ENCODE data around the gene ATP5F1D. TPM values are rescaled to one million over a fixed set of nuclear protein-coding genes. Genes with fewer than 3 reads are reported as not detected.
A peak's percentile ranks its signal among the peaks of the same experiment; 100 is the strongest.

Gene ATP5F1D
- total RNA-seq, 1 donor from 2014 or later, result 282 TPM

GRCh38 chr19:1231729-1232637 is 9.6 kb upstream of the ATP5F1D start:
- ATAC-seq, result peak; percentile 63

GRCh38 chr19:1232652-1233072 is 8.9 kb upstream of the ATP5F1D start:
- ATAC-seq (peak; percentile 13), DNase-seq (ENCODE audit: low spot score) (no peak)

More at GRCh38 chr19:1231729-1232637, 9.6 kb upstream of the ATP5F1D start:
- DNase-seq (ENCODE audit: low spot score), result no peak

GRCh38 chr19:1233115-1233667 is 8.4 kb upstream of the ATP5F1D start:
- DNase-seq (ENCODE audit: low spot score), result no peak
- ATAC-seq, result no peak

DNA sequence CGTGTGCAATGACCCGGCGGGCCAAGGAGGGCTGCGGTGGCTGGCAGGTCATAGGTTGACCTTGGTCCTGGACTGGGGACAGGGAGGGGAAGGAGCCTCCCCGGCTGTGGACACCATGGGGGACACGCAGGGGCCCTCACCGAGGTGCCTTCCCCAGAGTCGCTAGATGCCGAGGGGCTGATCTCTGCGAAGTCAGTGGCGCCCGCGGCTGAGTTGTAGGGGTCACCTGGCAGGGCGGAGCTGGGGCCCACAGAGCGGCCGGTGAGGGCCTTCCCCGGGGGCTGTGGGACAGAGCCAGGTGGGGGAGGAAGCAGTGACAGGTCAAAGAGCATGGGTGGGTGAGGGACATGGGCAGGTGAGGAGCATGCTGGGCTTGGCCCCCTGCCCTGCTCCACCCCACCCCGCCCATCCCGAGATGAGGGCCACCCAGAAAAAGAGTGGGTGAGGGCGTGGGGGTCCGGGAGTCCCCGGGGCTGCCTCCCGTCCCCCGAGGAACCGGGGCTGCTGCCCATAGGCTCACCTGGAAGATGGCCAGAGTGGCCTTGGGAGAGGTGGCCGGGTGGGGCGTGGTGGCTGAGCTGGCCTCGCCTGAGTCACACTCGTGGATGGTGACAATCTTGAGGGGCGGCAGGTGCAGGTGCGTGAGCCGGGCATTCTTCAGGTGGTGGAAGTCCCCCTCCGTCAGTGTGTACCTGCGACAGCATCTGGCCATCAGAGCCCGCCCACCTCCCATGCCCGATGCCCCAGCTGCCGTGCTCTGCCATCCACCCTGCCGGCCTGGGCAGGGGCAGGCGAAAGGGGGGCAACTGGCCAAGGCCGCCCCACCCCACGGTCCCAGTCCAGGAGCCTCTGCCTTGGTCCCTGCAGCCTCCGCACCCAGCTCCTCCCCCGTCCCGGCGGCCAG is 7.2 kb upstream of the ATP5F1D start:
- DNase-seq (ENCODE audit: low spot score) (no peak), ATAC-seq (no peak)

GRCh38 chr19:1234955-1235380 is 6.6 kb upstream of the ATP5F1D start:
- DNase-seq (ENCODE audit: low spot score) (no peak), ATAC-seq (no peak)

- no peak for ATAC-seq
- DNase-seq (ENCODE audit: low spot score), result no peak
These were observed 5.7 kb upstream of the ATP5F1D start for GRCh38 chr19:1235625-1236538.

DNA sequence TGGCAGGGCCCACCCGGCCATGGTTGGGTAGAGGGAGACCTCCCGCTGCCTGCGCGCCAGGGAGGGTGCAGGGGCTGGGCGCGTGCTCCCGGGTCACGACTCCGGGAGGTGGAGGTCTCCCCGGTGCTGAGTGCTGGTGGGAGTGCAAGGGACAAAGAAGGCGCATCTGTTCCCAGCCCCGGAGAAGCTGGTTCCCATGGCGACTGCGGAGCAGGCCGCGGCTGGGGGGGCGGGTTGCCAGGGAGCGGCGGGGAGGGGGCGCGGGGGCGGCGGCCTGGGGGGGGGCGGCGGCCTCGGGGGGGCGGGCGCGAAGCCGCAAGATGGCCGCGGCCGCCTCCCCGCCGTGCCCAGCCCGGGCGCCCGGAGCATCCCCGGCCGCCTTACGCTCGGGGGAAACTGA is 5.0 kb upstream of the ATP5F1D start:
- DNase-seq (ENCODE audit: low spot score), result no peak
- ATAC-seq, result no peak

DNA sequence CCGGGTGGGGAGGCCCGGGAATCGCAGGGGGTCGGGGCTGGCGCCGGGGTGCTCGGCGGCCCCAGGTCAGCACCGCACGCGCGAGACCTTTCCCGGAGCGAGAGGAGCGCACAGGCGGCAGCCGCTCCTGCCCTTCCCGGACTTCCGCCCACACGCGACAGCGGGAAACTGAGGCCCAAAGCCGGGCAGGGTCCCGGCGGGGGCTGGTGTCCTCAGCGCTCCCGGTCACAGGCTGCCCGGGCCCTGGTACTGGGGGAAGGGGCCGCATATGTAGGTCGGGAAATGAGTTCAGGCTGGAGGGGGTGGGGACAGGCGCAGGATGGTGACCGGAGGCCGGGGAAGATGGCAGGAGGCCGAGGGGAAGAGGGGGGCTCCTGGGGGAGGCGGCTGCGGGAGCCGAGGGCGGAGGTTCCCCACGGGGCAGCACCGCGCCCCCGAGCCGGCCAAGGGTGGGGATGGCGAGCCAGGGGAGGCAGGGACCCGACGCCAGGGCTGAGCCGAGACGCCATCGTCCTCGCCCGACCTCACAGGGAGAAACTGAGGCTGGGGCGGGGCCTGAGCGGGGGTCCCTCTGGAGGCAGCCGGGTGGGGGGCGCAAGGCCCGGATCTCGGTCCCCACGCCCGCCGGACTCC is 4.4 kb upstream of the ATP5F1D start:
- ATAC-seq (no peak), DNase-seq (ENCODE audit: low spot score) (no peak)

DNA sequence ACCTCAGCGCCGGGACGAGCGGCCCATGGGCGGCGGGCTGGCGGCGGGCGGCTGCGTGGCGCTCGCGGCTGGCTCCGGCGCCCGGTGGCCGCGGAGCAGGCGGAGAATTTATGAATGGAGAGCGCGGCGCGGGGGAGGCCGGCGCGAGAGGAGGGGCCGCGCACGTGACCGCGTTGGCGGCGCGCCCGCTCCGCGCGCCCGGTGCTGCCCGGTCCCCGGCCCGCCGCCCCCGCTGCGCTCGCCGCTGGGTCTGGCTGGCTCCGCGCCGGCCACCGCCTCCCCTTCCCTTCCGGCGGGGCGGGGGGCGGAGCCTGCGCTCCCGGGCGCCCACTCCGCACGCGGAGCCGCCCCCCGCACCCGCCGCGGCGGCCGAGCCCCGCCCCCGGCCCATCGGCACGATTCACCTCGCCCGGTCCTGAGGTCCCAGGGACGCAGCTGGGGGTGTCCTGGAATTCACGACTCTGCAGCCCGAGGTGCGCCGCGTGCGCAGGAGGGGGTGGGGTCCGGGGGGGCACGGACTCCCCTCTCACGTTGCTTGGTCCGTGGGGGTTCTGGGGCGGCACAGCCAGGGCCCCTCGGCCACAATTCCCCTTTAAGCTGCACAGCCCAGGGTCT is 3.7 kb upstream of the ATP5F1D start, which contains the start of gene CBARP:
Gene CBARP (minus strand): TSS at position 252 of the 615 bp plus-strand sequence. CDS start 1,905 bp downstream, outside the sequence.
- no peak for ATAC-seq
- no peak for DNase-seq (ENCODE audit: low spot score)

DNA sequence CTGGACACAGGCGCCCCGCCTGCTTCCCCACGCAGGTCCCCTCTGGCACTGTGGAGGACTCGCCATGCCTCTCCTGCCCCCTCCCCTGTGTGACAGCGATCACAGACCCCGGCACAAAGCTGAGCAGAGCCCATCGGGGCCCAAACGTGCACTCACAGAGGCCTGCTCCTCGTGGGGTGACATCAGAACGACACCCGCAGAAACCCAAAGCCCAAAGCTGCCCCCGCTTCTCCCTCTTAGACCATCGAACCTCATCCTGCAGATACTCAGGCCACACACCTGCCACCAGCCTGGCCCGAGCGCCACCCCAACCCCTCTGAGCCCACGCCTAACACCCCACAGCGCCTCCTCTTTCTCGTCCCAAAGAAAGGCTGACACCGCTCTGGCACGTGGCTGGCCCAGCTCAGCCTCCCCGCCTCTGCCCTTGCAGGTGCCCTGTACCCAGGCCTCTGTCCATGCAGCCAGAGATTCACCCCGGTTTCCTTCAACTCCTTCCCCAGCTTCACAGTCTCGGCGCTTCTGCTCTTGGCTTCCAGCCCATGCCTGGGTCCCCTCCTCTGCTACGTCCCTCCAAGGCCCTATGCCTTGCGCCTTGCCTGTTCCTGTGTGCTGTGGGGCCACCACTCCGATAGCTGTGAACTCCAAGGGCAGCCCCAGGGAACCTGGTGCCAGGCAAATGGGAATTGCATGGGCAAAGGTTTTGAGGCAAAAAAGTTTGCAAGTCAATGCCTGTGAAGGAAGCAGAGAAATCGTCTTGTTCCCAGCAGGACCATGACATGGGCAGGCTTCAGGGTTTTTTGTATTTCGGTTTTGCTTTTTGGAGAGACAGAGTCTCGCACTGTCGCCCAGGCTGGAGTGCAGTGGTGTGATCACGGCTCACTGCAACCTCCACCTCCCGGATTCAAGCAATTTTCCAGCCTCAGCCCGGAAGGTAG is 2.9 kb upstream of the ATP5F1D start:
- DNase-seq (ENCODE audit: low spot score), result no peak
- ATAC-seq, result no peak

GRCh38 chr19:1239420-1239795 is 2.1 kb upstream of the ATP5F1D start:
- ATAC-seq, result no peak
- no peak for DNase-seq (ENCODE audit: low spot score)

DNA sequence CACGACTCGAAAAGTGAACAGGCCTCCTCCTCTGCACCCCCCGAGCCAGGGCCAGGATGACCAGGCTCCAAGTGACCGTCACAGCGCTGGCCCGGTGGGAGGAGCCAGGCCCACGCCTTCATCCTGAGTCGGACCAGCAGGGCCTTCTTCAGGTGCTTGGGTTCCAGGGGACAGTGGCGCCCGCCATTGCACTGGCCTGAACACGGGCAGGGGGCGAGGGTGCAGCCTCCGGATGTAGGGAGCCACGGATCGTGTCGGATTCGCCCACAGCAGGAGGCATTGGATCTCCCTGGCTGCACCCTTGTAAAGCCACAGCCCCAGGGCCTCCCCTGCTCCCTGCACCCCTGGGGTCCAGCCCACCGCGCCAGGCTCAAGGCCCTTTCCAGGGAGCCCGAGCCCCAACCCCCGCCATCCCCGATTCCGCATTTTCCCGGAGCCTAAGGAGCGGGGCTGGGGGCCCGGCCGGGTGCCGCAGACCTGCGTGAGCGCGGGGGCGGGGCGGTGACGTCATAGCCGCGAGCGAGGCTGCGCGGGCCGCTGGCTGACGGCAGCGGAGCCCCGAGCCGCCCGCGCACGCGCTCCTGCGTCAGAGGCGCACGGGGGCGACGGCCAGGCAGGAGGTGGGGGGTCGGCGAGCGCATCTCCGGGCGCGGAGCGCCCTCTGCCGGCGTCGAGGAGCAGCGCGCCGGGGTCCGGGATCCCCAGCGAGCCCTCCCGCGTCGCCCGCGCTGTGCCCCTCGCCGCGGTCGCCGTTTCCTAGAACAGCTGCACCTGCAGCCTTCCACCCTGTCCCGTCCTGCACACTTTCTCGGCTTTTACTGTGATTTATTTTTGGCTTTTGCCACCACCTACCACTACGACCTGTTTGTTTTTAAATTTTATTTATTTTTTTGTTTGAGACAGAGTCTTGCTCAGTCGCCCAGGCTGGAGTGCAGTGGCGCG is 1.5 kb upstream of the ATP5F1D start:
- peak; percentile 82 for DNase-seq (ENCODE audit: low spot score)
- ATAC-seq, result peak; percentile 15

- DNase-seq (ENCODE audit: low spot score) (no peak), ATAC-seq (no peak)
These were observed 626 bp upstream of the ATP5F1D start for GRCh38 chr19:1240925-1241324.

- DNase-seq (ENCODE audit: low spot score) (peak; percentile 95), ATAC-seq (peak; percentile 47)
These were observed 2.5 kb downstream of the ATP5F1D start for GRCh38 chr19:1243768-1244692.

DNA sequence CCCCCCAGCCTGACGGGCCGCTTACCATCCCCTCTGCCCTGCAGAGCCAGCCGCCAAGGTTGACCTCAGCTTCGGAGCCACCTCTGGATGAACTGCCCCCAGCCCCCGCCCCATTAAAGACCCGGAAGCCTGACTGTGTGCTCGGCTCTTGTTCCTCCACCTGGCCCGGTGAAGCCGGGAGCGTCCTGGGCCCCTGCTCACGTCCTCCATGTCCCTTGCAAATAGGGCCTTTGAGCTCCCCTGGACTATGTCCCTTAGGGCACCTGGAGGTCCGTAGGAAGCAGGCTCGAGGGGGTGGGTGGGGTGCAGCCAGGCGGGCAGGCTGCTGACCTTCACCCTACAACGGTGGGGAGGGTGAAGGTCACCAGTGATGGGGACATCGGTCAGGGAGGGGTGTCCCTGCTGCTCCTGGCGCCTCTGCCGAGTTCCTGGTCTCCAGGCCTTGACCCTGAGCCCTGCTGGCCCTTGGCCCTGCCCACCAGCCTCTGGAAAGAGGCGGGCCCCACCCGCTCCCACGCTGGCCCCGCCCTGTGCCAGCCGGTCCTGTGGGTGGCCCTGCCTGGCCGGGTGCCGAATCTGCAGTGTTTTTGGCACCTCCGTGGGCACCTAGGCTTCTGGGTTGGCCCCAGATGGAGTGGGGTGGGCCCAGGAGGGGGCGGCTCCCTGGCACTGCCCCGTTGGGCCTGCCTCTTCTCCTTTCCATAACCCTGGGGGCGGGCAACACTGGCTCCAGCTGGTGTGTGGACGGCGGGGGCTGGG is 3.3 kb downstream of the ATP5F1D start:
- DNase-seq (ENCODE audit: low spot score) (peak; percentile 99), ATAC-seq (peak; percentile 37)

All from left lobe of liver (tissue), 2 donors.